MM.1S (cell line): ENCODE measurements around the gene SFXN5.

Source experiments
- DNase-seq: peaks from one replicate; pipeline ENCODE4 v3.0.0-alpha.2; 2015
- H2AFZ ChIP-seq: fragments of 300-600 bp; sonication (generic); 2 replicates; pipeline ENCODE4 v1.6.0; 2016; ENCODE audit warnings: antibody characterized with exemption, low read length
- H3F3A ChIP-seq: fragments of 300-600 bp; sonication (generic); 2 replicates; pipeline ENCODE4 v1.6.1; 2016; ENCODE audit warnings: mild to moderate bottlenecking, antibody characterized with exemption, low read length, moderate library complexity, mixed read lengths; ENCODE audit not compliant: insufficient read depth
- H3K27ac ChIP-seq: fragments of 300-600 bp; sonication (generic); 2 replicates; pipeline ENCODE4 v1.5.1; 2016; ENCODE audit warnings: mild to moderate bottlenecking, low read length
- H3K27me3 ChIP-seq: fragments of 300-600 bp; sonication (generic); replicated peaks from 2 replicates; pipeline ENCODE4 v1.6.0; 2016; ENCODE audit warnings: low read length; ENCODE audit not compliant: insufficient read depth
- H3K36me3 ChIP-seq: fragments of 300-600 bp; sonication (generic); replicated peaks from 2 replicates; pipeline ENCODE4 v1.6.1; 2016; ENCODE audit warnings: mild to moderate bottlenecking, low read length, mixed read lengths; ENCODE audit not compliant: insufficient read depth
- H3K4me1 ChIP-seq: fragments of 300-600 bp; sonication (generic); 2 replicates; pipeline ENCODE4 v1.6.1; 2016; ENCODE audit warnings: low read length, mixed read lengths
- H3K4me2 ChIP-seq: fragments of 300-600 bp; sonication (generic); 2 replicates; pipeline ENCODE4 v1.6.0; 2016; ENCODE audit warnings: low read depth, low read length
- H3K4me3 ChIP-seq: fragments of 300-600 bp; sonication (generic); 2 replicates; pipeline ENCODE4 v1.5.1; 2016; ENCODE audit warnings: low read length, mixed read lengths
- H3K79me2 ChIP-seq: fragments of 300-600 bp; sonication (generic); 2 replicates; pipeline ENCODE4 v1.6.1; 2016; ENCODE audit warnings: mixed run types, low read length, mixed read lengths
- H3K9ac ChIP-seq: fragments of 300-600 bp; sonication (generic); 2 replicates; pipeline ENCODE4 v1.6.1; 2016; ENCODE audit warnings: low read length, mixed read lengths
- H3K9me2 ChIP-seq: fragments of 300-600 bp; sonication (generic); replicated peaks from 2 replicates; pipeline ENCODE4 v1.6.1; 2016; ENCODE audit warnings: mild to moderate bottlenecking, low read length, mixed read lengths; ENCODE audit not compliant: insufficient read depth
- H3K9me3 ChIP-seq: fragments of 300-600 bp; sonication (generic); replicated peaks from 2 replicates; pipeline ENCODE4 v1.6.1; 2016; ENCODE audit warnings: mild to moderate bottlenecking, low read length, mixed read lengths; ENCODE audit not compliant: insufficient read depth
- H4K20me1 ChIP-seq: fragments of 300-600 bp; sonication (generic); 2 replicates; pipeline ENCODE4 v1.6.1; 2016; ENCODE audit warnings: mild to moderate bottlenecking, low read length, moderate library complexity, mixed read lengths; ENCODE audit not compliant: insufficient read depth
- EZH2 ChIP-seq: fragments of 300-600 bp; sonication (generic); optimal IDR thresholded peaks from 2 replicates; pipeline ENCODE3; 2017; ENCODE audit warnings: low read depth, mild to moderate bottlenecking, antibody characterized with exemption, low read length, mixed read lengths
- EZH2phosphoT487 ChIP-seq: fragments of 300-600 bp; sonication (generic); IDR thresholded peaks from 2 replicates; pipeline ENCODE4 v1.6.1; 2018; ENCODE audit warnings: antibody characterized with exemption, low read length
- TF ChIP-seq, protein P1 (sequence below): fragments of 300-600 bp; sonication (generic); IDR thresholded peaks from 2 replicates; pipeline ENCODE4 v1.5.1; 2016; ENCODE audit warnings: antibody characterized with exemption, low read length, mixed read lengths

Gene SFXN5

DNA sequence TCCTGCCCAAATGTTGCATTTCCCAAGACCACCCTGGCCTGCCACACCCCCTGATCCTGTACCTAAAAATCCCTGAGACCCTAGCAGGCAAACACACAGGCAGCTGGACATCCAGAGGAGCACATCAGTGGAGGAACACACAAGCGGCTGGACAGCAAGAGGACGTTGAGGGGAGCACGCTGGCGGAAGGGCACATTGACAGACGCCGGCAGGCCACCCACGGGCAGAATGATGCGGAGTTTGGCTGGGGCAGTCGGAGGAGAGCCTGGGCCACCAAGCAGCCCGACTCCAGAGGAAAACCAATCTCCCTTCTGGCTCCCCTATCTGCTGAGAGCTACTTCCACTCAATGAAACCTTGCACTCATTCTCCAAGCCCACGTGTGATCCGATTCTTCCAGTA lies 106.5 kb downstream of the SFXN5 start:
- no peak for DNase-seq
- no peak for TF ChIP-seq EZH2
- TF ChIP-seq, protein P1, sequence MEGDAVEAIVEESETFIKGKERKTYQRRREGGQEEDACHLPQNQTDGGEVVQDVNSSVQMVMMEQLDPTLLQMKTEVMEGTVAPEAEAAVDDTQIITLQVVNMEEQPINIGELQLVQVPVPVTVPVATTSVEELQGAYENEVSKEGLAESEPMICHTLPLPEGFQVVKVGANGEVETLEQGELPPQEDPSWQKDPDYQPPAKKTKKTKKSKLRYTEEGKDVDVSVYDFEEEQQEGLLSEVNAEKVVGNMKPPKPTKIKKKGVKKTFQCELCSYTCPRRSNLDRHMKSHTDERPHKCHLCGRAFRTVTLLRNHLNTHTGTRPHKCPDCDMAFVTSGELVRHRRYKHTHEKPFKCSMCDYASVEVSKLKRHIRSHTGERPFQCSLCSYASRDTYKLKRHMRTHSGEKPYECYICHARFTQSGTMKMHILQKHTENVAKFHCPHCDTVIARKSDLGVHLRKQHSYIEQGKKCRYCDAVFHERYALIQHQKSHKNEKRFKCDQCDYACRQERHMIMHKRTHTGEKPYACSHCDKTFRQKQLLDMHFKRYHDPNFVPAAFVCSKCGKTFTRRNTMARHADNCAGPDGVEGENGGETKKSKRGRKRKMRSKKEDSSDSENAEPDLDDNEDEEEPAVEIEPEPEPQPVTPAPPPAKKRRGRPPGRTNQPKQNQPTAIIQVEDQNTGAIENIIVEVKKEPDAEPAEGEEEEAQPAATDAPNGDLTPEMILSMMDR: no peak
- TF ChIP-seq EZH2phosphoT487: no peak
- Histone ChIP-seq H3K79me2 (no peaks in the 10 kb centered on the region), H3K9me3 (no peaks in the 10 kb centered on the region), H4K20me1 (no peaks in the 10 kb centered on the region), H3K9ac (no peak overlapping the region), H3K4me3 (no peak overlapping the region), H3K27me3 (no peaks in the 10 kb centered on the region), H3K9me2 (no peaks in the 10 kb centered on the region), H3F3A (no peaks in the 10 kb centered on the region), H3K36me3 (no peaks in the 10 kb centered on the region), H3K4me2 (no peak overlapping the region), H3K4me1 (no peaks in the 10 kb centered on the region), H3K27ac (no peak overlapping the region), H2AFZ (no peak overlapping the region)

DNA sequence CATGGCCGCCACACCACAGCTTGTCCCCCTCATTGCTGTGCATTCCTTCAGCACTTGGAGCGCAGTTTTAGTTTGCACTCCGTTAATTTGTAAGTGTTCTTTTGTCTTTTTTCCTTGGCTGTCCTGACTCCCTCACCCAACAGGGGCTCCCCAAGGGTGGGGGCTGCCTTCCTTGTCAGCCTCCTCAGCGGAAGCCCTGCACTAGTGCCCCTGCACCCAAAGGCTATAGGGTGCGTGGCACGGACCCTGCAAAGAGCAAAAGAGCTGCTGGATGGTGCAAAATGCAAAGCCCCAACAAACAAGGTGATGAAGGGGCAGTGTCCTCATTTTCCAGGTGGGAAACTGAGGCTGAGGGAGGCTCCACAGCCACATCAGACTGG lies 107.4 kb downstream of the SFXN5 start:
- Histone ChIP-seq H3K79me2 (no peaks in the 10 kb centered on the region), H3K4me2 (no peak overlapping the region), H3K27me3 (no peaks in the 10 kb centered on the region), H3K36me3 (no peaks in the 10 kb centered on the region), H3K9me2 (no peaks in the 10 kb centered on the region), H4K20me1 (no peaks in the 10 kb centered on the region), H3K27ac (no peak overlapping the region), H3K9ac (no peak overlapping the region), H2AFZ (no peak overlapping the region), H3F3A (no peaks in the 10 kb centered on the region), H3K4me1 (no peaks in the 10 kb centered on the region), H3K4me3 (no peak overlapping the region), H3K9me3 (no peaks in the 10 kb centered on the region)
- TF ChIP-seq, protein P1: no peak
- no peak for TF ChIP-seq EZH2phosphoT487
- no peak for DNase-seq

DNA sequence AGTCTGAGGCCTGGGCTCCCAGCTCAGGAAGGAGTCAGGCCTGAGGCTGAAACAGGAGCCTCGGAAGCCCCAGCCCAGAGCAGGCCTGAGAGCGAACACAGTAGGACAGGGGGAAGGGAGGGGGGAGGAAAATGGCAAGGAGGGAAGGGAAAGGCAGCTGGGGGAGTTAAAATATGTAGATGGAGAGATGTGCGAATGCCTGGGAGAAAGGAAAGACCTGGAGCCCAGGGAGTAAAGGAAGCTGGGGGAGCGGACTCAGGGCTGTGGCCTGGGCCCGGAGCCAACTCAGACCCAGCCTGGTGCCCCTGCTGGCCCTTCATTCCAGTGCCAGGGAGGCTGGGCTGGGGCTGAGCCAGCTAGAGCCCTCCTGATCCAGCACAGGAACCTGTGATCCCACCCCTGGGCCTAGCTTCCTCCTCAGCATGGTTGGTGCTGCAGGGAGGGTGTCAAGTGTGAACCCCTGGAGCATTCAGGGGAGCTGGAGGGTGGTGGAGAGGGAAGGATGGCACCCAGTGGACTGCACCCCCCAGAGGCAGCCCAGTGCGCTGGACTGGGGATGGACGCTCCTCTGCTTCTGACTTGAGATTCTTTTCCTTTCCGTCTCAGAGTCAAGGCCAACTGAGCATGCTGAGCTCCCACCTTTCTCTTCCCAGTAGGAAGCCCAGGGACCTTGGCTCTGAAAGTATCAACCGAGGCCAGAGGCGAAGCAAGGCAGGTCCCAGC lies 107.9 kb downstream of the SFXN5 start:
- Histone ChIP-seq H3K4me3 (no peak overlapping the region), H2AFZ (no peak overlapping the region), H3K4me1 (no peaks in the 10 kb centered on the region), H3K27me3 (no peaks in the 10 kb centered on the region), H3K36me3 (no peaks in the 10 kb centered on the region), H3K27ac (no peak overlapping the region), H3K9me2 (no peaks in the 10 kb centered on the region), H4K20me1 (no peaks in the 10 kb centered on the region), H3K4me2 (no peak overlapping the region), H3K9me3 (no peaks in the 10 kb centered on the region), H3K79me2 (no peaks in the 10 kb centered on the region), H3F3A (no peaks in the 10 kb centered on the region), H3K9ac (no peak overlapping the region)
- DNase-seq: no peak
- TF ChIP-seq EZH2: no peak

- Histone ChIP-seq H3K27me3 (no peaks in the 10 kb centered on the region), H3K9me2 (no peaks in the 10 kb centered on the region), H3K36me3 (no peaks in the 10 kb centered on the region), H3K27ac (no peak overlapping the region), H3K9me3 (no peaks in the 10 kb centered on the region), H3F3A (no peaks in the 10 kb centered on the region), H3K4me1 (no peaks in the 10 kb centered on the region), H2AFZ (no peak overlapping the region), H3K4me2 (no peak overlapping the region), H3K4me3 (no peak overlapping the region), H3K9ac (no peak overlapping the region), H3K79me2 (no peaks in the 10 kb centered on the region), H4K20me1 (no peaks in the 10 kb centered on the region)
- TF ChIP-seq, protein P1: no peak
- TF ChIP-seq EZH2phosphoT487: no peak
- no peak for TF ChIP-seq EZH2
- DNase-seq: no peak
Measured at GRCh38 chr2:72962911-72963310, 108.6 kb downstream of the SFXN5 start.
